HG02981 (cell line): ENCODE data around the gene ARHGEF28.

Experiments
- ATAC-seq: cut with Tn5 transposase; IDR thresholded peaks from one replicate; pipeline ENCODE4 v1.9.1; 2021; ENCODE audit warnings: mild to moderate bottlenecking, moderate library complexity; ENCODE audit not compliant: unreplicated experiment

ARHGEF28 gene

GRCh38 chr5:73814233-73814846, 188.3 kb downstream of the ARHGEF28 start:
- no peak for ATAC-seq

DNA sequence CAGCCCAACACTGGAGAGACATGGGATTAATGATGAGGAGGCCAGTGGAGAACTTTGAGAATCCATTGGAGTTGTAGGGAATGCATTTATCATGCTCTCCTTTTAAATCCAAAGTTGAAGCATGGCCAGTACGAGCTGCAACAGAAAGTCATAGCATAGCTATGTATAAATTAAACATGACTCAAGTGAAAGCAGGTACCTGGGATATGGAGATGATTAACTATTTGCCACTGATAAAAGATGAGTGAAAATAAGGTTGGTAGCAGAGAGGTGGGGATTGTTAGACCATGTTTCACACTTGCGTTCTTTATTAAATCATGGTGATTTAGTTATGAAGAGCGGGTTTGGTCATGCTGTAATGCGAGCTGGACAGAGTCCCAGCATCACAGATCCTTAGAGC, 189.6 kb downstream of the ARHGEF28 start:
- no peak for ATAC-seq

DNA sequence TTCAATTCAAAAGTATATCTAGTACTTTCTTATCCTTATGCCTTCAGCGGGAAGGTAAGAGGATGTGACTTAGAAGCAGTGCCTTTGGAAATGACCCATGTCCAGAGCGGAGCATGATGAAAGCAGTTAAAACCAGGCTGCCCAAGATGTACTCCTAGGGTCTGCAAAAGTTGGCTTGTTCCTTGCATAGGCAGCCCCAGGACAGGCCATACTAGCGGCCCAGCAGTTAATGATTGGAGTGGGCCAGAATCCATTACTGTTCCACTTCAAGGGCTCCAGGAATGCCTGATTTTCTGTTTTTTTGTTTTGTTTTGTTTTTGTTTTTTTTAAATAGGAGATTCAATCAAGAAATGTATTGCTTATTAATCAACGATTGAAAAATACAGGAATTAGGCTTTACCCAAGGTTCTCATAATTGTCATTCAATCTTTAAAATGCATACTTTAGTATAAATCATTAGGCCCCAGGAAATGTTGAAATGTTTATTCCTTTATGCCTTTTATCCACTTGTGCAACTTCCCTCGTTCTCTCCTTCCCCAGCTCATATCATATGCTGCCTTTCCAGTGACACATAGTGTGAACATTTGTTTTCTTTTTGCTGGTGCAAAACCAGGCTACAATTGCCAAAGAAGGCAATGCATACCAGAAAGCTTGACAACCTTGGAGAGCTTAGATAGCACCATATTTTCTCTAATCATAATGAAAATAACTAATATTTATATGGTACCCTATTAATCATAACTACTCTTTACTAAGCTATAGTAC, 190.8 kb downstream of the ARHGEF28 start:
- ATAC-seq = no peak

DNA sequence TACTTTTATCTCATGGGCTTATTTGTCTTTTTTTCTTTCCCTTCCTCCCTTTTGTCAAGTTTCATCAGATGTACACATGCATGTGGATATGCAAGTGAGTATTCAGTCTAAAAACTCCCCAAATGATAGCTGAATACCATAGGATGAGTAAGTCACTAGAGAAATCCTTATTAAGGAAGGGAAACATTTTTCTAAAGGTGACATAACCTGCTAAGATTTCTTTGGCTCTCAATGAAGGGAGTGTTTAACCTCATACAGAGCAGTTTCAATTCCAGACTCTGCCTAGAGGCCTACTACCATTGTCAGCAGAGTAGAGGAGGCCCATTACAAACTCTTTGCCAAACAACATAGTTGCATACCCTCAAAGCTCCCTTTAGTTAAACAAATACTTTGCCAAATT, 192.4 kb downstream of the ARHGEF28 start:
- no peak for ATAC-seq

- ATAC-seq = no peak
Measured at GRCh38 chr5:73820326-73820725, 194.3 kb downstream of the ARHGEF28 start.

DNA sequence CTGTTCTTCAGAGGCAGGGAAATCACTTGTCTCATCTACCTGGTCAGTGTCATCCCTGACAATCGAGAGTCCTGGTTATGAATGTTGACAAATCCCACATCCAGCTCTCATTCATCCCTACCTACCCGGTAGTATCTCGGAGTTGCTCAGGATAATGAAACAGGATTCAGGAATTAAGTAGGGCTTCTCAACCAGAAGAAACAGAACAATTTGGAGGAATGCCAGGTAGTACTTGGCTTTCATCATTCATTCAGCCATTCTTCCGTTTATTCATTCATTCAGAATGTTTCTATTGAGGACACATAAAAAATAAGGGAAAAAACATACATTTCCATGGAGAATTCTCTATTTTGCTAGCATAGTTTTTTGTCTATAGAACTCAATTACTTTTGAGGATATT, 195.0 kb downstream of the ARHGEF28 start:
- no peak for ATAC-seq

GRCh38 chr5:73822278-73822988, 196.4 kb downstream of the ARHGEF28 start:
- ATAC-seq = no peak

DNA sequence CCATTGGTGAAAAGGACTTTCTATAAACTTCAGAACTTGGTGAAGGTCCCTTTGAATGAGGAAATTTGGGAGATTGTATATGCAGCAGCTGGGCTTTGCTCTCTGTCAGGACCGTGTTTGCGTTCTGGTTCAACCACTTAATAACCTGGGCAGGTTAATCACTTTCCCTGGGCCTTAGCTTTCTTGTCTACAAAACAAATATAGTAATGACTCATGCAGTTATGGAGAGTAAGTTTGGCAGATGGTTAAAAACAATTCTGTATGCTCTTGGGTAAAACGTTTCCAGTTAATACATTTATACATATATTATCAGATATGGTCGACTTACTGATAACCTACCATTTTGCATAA, 197.0 kb downstream of the ARHGEF28 start:
- ATAC-seq = no peak

- ATAC-seq = no peak
Measured at GRCh38 chr5:73823508-73823925, 197.5 kb downstream of the ARHGEF28 start.

- no peak for ATAC-seq
Measured at GRCh38 chr5:73825199-73825598, 199.2 kb downstream of the ARHGEF28 start.

DNA sequence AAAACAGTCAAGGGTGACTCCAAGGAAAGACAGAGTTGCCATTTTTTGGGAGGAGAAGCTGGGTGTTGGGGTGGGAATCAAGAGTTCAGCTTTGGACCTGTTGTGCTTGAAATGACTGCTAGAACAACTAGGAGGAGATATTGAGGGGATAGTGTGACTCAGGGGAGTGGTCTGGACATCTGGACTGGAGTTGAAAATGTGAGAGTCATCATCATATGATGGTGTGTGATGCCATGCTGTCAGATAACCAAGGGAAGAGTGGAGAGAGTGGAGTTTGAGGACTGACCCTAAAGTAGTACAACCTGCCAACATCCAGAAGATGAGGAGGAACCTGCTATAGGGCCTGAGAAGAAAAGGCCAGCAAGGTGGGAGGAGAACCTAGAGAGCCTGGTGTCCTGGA, 199.7 kb downstream of the ARHGEF28 start:
- ATAC-seq = no peak

DNA sequence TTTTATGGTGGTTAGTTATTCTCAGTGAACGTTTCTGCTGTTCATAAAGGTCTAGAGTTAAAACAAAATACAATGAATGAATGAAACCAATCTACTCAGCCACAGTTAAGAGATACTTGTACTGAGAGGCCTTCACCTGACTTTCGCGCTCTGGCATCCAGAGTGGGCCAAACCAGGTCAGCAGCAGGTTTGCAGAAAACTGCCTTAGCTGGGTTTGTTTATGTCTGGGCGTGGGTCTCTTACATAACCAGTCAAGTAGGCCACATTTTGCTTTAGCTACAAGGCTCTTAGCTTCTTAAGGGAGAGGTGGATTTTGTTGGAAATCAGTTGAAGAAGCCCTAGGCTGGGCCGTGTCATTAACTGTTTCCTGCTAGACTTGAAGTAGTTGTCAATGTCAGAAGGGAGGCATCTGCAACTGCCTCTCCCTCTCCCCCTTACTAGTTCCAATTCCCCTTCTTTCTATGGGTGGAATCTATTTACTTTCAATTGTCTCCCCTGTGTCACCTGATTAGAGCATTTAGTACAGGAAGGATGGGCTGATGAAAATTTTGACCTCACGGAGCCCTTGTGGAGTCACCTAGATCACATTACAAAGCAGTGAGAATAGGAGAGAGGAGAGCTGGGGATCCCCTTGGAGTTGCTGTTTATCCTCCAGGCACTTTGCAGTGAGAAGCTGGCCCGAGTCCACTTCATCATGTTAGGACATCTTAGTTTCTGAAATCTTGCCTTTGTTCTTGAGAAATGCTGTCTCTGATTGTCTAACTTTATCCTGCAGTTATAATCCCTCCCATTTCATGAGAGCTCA, 200.5 kb downstream of the ARHGEF28 start:
- no peak for ATAC-seq

DNA sequence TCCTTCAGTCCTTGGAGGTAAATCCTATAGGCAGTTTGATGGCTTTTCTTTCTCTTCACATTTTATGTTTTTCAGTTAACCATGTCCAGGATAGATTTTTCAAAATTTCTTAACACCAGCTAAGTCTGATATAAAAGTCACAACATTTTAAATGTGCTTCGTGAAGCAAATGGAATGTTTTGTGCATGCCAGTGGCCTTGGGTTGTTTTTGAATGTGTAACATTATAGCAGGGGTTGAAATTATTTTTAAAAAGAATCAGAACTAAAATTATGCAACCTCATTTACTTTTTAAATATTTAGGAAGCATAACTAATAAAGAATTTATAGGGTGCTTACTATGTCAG, 201.1 kb downstream of the ARHGEF28 start:
- ATAC-seq = no peak

GRCh38 chr5:73828465-73828864, 202.5 kb downstream of the ARHGEF28 start:
- no peak for ATAC-seq

DNA sequence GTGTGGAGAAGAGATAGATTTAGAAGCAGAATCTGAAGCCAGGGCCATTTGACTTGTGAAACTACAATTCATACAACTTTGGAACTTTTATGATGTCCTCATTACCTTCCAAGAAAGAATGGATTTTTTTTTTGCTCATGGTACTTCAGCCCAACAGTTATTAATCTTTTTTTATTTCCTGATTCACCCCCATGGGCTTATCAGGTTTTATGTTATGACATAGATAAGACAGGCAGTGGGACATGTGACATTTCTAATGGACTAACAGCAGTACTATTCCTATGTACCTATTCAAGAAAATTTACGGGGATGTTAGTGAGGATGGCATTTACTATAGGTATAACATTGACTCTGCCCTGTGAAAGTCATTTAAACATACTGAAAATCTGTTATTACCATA, 204.7 kb downstream of the ARHGEF28 start:
- ATAC-seq = no peak

GRCh38 chr5:73831066-73831465, 205.1 kb downstream of the ARHGEF28 start:
- ATAC-seq = no peak

GRCh38 chr5:73834693-73835092, 208.7 kb downstream of the ARHGEF28 start:
- ATAC-seq = no peak

DNA sequence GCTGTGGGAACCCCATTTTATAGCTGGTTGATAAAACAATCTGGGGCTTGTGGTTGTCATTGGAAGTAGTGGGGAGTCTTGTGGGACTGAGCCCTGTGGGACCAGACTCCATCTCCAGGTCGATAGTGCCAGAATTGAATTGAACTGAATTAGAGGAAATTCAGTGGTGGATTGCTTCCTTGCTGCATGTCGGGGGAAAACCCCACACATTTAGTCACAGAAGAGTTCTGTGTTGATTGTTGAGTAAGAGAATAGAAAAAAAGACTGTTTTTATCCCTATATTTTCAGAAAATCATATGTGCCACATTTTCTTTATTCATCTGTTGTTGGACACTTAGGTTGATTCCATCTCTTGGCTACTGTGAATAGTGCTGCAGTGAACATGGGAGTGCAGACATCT, 209.7 kb downstream of the ARHGEF28 start:
- ATAC-seq = no peak

GRCh38 chr5:73836607-73837006, 210.6 kb downstream of the ARHGEF28 start:
- ATAC-seq = no peak

DNA sequence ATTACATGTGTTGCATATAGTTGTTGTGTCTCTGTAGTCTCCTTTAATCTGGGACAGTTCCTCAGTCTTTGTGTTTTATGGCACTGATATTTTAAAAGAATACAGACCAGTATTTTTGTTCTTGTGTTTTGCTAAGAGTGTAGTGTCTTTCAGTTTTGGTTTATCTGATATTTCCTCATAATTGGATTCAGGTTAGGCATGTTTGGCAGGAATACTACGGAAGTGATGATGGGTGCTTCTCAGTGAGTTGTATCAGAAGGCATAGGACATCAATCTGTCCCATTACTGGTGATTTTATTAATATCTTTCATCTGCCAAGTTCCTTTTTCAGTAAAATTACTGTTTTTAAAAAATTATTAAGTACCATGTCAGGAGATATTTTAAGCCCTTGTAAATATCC, 212.9 kb downstream of the ARHGEF28 start:
- ATAC-seq = no peak

GRCh38 chr5:73841641-73842040, 215.6 kb downstream of the ARHGEF28 start:
- no peak for ATAC-seq
